B cell (primary cell): ENCODE results near the gene MYL7. TPM values are rescaled to one million over a fixed set of nuclear protein-coding genes. Genes with fewer than 3 reads are reported as not detected.
A peak's percentile ranks its signal among the peaks of the same experiment; 100 is the strongest.
"Not testable (repeated sequence)": the region's sequence is repeated elsewhere in the genome, so short reads cannot be mapped to it uniquely, and the experiment has no call there.

Experiments used
- ATAC-seq: fragments of 200-7000 bp; cut with Tn5 transposase; one replicate; pipeline ENCODE4 v1.10.0; 2021; ENCODE audit warnings: low read depth, mild to moderate bottlenecking, moderate number of reproducible peaks, moderate library complexity
- CTCF ChIA-PET: fragments of 350-600 bp; sonication (Branson Sonifier 250); formaldehyde crosslinking; loops from one replicate; lab custom pipeline; 2021; ENCODE audit warnings: antibody characterized with exemption, inconsistent platforms; lab: Charles Lee
- POLR2A ChIA-PET: fragments of 350-600 bp; sonication (Branson Sonifier 250); formaldehyde crosslinking; loops from one replicate; lab custom pipeline; 2021; ENCODE audit warnings: antibody characterized with exemption; lab: Charles Lee
- DNase-seq: peaks from one replicate; pipeline ENCODE4 v3.0.0; 2013
- H2AFZ ChIP-seq: 2 replicates; pipeline ENCODE4 v1.6.1; 2012; ENCODE audit warnings: mild to moderate bottlenecking, low read depth, low read length; ENCODE audit not compliant: insufficient read depth, poor library complexity, severe bottlenecking
- H3K27ac ChIP-seq, 2 donors: 1 replicate in 1 of 2; 2 replicates in 1 of 2; pipeline ENCODE4 v1.5.1; 2012 to 2013; ENCODE audit warnings: low read length in 2 of 2, mild to moderate bottlenecking in 2 of 2, moderate library complexity in 1 of 2
- H3K27me3 ChIP-seq, 4 experiments: fragments of 200-600 bp in 1 of 4; sonication (generic) in 1 of 4; replicated peaks in 1 of 4; 1 replicate in 2 of 4; 2 replicates in 2 of 4; pipeline versions ENCODE4 v1.6.1 to v1.7.0; 2013 to 2016; ENCODE audit warnings: low read length in 3 of 4, mild to moderate bottlenecking in 2 of 4, mixed read lengths in 1 of 4, moderate library complexity in 1 of 4; ENCODE audit not compliant: insufficient read depth in 4 of 4, control insufficient read depth in 3 of 4; ENCODE audit errors: control extremely low read depth in 1 of 4
- H3K36me3 ChIP-seq, 2 experiments: replicated peaks in 1 of 2; 1 replicate in 1 of 2; 2 replicates in 1 of 2; pipeline versions ENCODE4 v1.6.1 to v1.7.1; 2013; ENCODE audit warnings: low read length in 1 of 2; ENCODE audit not compliant: insufficient read depth in 2 of 2, control insufficient read depth in 1 of 2; ENCODE audit errors: control extremely low read depth in 1 of 2, extremely low read depth in 1 of 2
- H3K4me1 ChIP-seq, 2 donors: fragments of 200-600 bp in 1 of 2; sonication (generic) in 1 of 2; 1 replicate in 1 of 2; 2 replicates in 1 of 2; pipeline versions ENCODE4 v1.5.1 to v1.6.1; 2013 to 2017; ENCODE audit warnings: low read length in 2 of 2; ENCODE audit not compliant: control insufficient read depth in 2 of 2, insufficient read depth in 2 of 2
- H3K4me2 ChIP-seq: replicated peaks from 2 replicates; pipeline ENCODE3; 2012; ENCODE audit warnings: mild to moderate bottlenecking, low read depth, low read length; ENCODE audit not compliant: poor library complexity, severe bottlenecking
- H3K4me3 ChIP-seq, 5 experiments: fragments of 200-600 bp in 1 of 5; sonication (generic) in 1 of 5; 1 replicate in 3 of 5; 2 replicates in 2 of 5; pipeline versions ENCODE4 v1.5.1 to v1.7.0; 2011 to 2016; ENCODE audit warnings: low read length in 4 of 5, mild to moderate bottlenecking in 4 of 5, low read depth in 2 of 5, control low read depth in 1 of 5, moderate library complexity in 1 of 5; ENCODE audit not compliant: insufficient read depth in 1 of 5; ENCODE audit errors: control extremely low read depth in 1 of 5, extremely low read depth in 1 of 5
- H3K79me2 ChIP-seq: fragments of 200-600 bp; sonication (generic); one replicate; pipeline ENCODE4 v1.6.0; 2016; ENCODE audit warnings: low read length; ENCODE audit not compliant: control insufficient read depth, insufficient read depth
- H3K9ac ChIP-seq: fragments of 200-600 bp; sonication (generic); 2 replicates; pipeline ENCODE4 v1.6.1; 2017; ENCODE audit warnings: mild to moderate bottlenecking, low read length, moderate library complexity
- H3K9me3 ChIP-seq, 3 donors: one replicate each; pipeline versions ENCODE4 v1.6.1 to v1.7.1; 2013; ENCODE audit warnings: low read length in 2 of 3; ENCODE audit not compliant: control insufficient read depth in 2 of 3, insufficient read depth in 1 of 3; ENCODE audit errors: control extremely low read depth in 1 of 3
- H4K20me1 ChIP-seq: 2 replicates; pipeline ENCODE4 v1.6.0; 2012; ENCODE audit warnings: mild to moderate bottlenecking, low read length; ENCODE audit not compliant: insufficient read depth, control insufficient read depth, poor library complexity, severe bottlenecking
- H3K27ac Mint-ChIP-seq: one replicate; pipeline ENCODE4 v1.8.0; 2021; ENCODE audit warnings: mixed read lengths
- H3K27me3 Mint-ChIP-seq: one replicate; pipeline ENCODE4 v1.8.0; 2021; ENCODE audit warnings: mixed read lengths
- H3K4me1 Mint-ChIP-seq: one replicate; pipeline ENCODE4 v1.8.0; 2021; ENCODE audit warnings: mixed read lengths
- H3K4me3 Mint-ChIP-seq: one replicate; pipeline ENCODE4 v1.8.0; 2021; ENCODE audit warnings: mixed read lengths
- H3K9me3 Mint-ChIP-seq: one replicate; pipeline ENCODE4 v1.8.0; 2022; ENCODE audit warnings: mixed read lengths; ENCODE audit not compliant: insufficient read depth
- EZH2 ChIP-seq: IDR thresholded peaks from 2 replicates; pipeline ENCODE4 v1.6.1; 2012; ENCODE audit warnings: borderline replicate concordance, low read depth, mild to moderate bottlenecking, moderate library complexity, low read length; ENCODE audit not compliant: insufficient read depth, poor library complexity, severe bottlenecking
- WGBS: methylation state at CpG from one replicate; pipeline ENCODE4 v1.1.5; 2013; ENCODE audit warnings: missing lambda C conversion rate; ENCODE audit not compliant: insufficient coverage; 5-methylcytosine and 5-hydroxymethylcytosine counted together
- intact Hi-C: fragments of 100-400 bp; cut with micrococcal nuclease; formaldehyde crosslinking; loops from one replicate; pipeline ENCODE4 v1.10.0; 2022
- polyA plus RNA-seq: library from polyadenylated mRNA; depleted of rRNA; stranded (reverse); fragments of >200 nt; gene quantifications from 2 replicates; pipeline ENCODE4 v1.2.3, GENCODE V29; 2012
- total RNA-seq, 2 donors: library from RNA; stranded (reverse); fragments of 120-200 nt in 1 of 2; gene quantifications; 1 replicate in 1 of 2; 2 replicates in 1 of 2; pipeline versions ENCODE4 v1.2.3 to v1.2.4, GENCODE V29; 2013 to 2022
- TF ChIP-seq, protein P1 (sequence below): fragments of 200-600 bp; IDR thresholded peaks from one replicate; pipeline ENCODE4 v1.8.0; 2022; ENCODE audit warnings: antibody characterized with exemption, mild to moderate bottlenecking

The MYL7 gene
- total and polyA plus RNA-seq, 2 donors (not counting 1 experiment from before 2014, with no cell fraction given), result not detected

DNA sequence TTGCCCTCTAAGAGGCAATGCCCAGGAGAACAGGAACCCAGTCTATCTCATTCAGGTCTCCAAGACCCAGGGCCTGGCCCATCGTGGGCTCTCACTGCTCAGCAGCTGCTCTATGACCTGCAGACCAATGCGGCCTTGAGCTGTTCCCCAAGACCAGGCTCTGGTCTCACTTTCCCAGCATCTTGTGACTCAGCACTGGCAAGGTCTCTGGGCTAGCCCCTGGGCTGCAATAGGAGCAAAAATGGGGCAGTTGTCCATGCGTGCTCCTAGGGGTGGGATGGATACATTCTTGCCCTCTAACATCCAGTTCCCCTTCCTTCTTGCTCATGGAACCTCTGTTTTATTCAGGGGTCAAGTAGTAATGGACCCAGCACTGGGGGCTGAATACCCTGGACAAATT lies 34.6 kb upstream of the MYL7 start:
- Mint-ChIP-seq H3K9me3 (no peaks in the 10 kb centered on the region), H3K4me3 (no peak overlapping the region), H3K4me1 (peaks cover 3% of the 10 kb centered on the region), H3K27me3 (peaks cover 41% of the 10 kb centered on the region), H3K27ac (no peak overlapping the region)
- TF ChIP-seq, protein P1, sequence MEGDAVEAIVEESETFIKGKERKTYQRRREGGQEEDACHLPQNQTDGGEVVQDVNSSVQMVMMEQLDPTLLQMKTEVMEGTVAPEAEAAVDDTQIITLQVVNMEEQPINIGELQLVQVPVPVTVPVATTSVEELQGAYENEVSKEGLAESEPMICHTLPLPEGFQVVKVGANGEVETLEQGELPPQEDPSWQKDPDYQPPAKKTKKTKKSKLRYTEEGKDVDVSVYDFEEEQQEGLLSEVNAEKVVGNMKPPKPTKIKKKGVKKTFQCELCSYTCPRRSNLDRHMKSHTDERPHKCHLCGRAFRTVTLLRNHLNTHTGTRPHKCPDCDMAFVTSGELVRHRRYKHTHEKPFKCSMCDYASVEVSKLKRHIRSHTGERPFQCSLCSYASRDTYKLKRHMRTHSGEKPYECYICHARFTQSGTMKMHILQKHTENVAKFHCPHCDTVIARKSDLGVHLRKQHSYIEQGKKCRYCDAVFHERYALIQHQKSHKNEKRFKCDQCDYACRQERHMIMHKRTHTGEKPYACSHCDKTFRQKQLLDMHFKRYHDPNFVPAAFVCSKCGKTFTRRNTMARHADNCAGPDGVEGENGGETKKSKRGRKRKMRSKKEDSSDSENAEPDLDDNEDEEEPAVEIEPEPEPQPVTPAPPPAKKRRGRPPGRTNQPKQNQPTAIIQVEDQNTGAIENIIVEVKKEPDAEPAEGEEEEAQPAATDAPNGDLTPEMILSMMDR, result no peak
- no peak for TF ChIP-seq EZH2
- intact Hi-C loops, result no loop called here
- no peaks in the 10 kb centered on the region for H4K20me1 ChIP-seq
- peaks cover 0 to 24% (median 1%) of the 10 kb centered on the region in 4 experiments for H3K27me3 ChIP-seq
- 88% methylated on average over 2 of the region's 3 CpGs for WGBS
- H3K4me2 ChIP-seq, result no peak overlapping the region
- no peak overlapping the region for H3K27ac ChIP-seq
- ChIA-PET CTCF (no interaction called here), POLR2A (no interaction called here)
- no peak overlapping the region for H3K4me3 ChIP-seq
- H3K4me1 ChIP-seq, result no peaks in the 10 kb centered on the region
- H3K79me2 ChIP-seq, result no peaks in the 10 kb centered on the region
- no peak overlapping the region for H3K9ac ChIP-seq
- ATAC-seq (no peak), DNase-seq (no peak)
- H3K9me3 ChIP-seq, result no peaks in the 10 kb centered on the region
- no peaks in the 10 kb centered on the region for H3K36me3 ChIP-seq
- H2AFZ ChIP-seq, result no peak overlapping the region

DNA sequence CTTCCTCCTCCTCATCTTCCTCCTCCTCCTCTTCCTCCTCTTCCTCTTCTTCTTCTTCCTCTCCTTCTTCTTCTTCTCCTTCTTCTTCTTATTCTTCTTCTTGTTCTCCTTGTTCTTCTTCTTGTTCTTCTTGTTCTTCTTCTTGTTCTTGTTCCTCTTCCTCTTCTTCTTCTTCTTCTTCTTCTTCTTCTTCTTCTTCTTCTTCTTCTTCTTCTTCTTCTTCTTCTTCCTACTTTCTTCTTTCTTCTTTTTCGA lies 33.5 kb upstream of the MYL7 start:
- TF ChIP-seq, protein P1, result peak; percentile 33
- peaks cover 41% of the 10 kb centered on the region for H3K27me3 Mint-ChIP-seq
- intact Hi-C loops, H3K79me2 ChIP-seq, H3K36me3 ChIP-seq, H3K9ac ChIP-seq, ATAC-seq, H3K4me1 ChIP-seq, H3K27ac ChIP-seq, H3K4me1 Mint-ChIP-seq, H3K4me2 ChIP-seq, DNase-seq, H2AFZ ChIP-seq, H3K4me3 Mint-ChIP-seq, POLR2A ChIA-PET, H3K4me3 ChIP-seq, H4K20me1 ChIP-seq, H3K9me3 Mint-ChIP-seq, H3K9me3 ChIP-seq, H3K27ac Mint-ChIP-seq, CTCF ChIA-PET: not testable (repeated sequence)
- peaks cover 0 to 24% (median 1%) of the 10 kb centered on the region in 4 experiments for H3K27me3 ChIP-seq
- WGBS, result 29% methylated on average over 1 of the region's 1 CpG
